ENCODE results near the gene EIF2B4.

DNA sequence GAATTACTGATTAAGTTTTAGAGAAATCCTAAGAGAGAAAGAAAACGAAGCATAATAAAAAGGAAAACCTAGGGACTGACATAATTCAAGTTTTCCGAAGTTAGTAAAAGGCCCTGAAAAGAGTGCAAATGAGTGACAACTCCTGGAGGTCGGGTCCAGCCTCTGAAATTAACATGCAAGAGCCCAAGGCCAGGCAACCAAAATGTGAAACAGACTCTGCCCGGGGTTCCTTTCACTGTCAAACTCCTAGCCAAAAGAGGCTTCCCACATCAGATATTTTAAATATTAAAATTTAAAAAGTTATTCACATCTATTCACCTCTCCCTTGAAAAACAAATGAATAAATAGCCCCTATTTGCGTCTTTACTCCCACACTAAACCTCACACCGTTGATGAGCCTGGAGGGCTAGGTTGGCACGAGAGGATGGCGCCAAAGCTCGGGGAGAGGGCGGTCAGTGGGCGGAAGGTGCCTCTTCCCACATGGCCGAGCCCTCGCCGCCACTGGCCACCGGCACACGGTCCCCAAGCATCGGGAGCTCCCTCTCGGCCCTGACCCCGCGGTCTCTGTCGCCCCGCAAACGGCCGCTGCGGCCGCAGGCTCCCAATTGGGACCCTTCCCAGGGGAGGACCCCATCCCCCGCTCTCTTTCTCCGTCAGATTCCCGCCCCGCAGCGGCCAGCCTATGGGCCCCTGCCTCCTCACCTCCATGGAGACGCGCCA is 38.6 kb upstream of the EIF2B4 start:
- TF ChIP-seq POLR2A (conservative IDR thresholded peaks at IDR 0.05): no peak
- TF ChIP-seq, protein P1, sequence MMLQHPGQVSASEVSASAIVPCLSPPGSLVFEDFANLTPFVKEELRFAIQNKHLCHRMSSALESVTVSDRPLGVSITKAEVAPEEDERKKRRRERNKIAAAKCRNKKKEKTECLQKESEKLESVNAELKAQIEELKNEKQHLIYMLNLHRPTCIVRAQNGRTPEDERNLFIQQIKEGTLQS (IDR thresholded peaks at IDR 0.05): no peak
- TF ChIP-seq, protein P1 (CRISPR knock-in tag; conservative IDR thresholded peaks at IDR 0.05): no peak
- TF ChIP-seq EHMT2 (IDR thresholded peaks at IDR 0.05): no peak
- TF ChIP-seq, protein P2, sequence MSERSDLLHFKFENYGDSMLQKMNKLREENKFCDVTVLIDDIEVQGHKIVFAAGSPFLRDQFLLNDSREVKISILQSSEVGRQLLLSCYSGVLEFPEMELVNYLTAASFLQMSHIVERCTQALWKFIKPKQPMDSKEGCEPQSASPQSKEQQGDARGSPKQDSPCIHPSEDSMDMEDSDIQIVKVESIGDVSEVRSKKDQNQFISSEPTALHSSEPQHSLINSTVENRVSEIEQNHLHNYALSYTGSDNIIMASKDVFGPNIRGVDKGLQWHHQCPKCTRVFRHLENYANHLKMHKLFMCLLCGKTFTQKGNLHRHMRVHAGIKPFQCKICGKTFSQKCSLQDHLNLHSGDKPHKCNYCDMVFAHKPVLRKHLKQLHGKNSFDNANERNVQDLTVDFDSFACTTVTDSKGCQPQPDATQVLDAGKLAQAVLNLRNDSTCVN (CRISPR knock-in tag; IDR thresholded peaks at IDR 0.05): no peak

Measured in K562 (cell line).